Measurements from ENCODE around the gene ARHGAP4.

ARHGAP4 gene

GRCh38 chrX:153867671-153868070, 58.4 kb downstream of the ARHGAP4 start:
- no peak for DNase-seq (ENCODE audit: low spot score)

GRCh38 chrX:153867139-153867538, 58.9 kb downstream of the ARHGAP4 start:
- no peak for DNase-seq (ENCODE audit: low spot score)

- no peak for DNase-seq (ENCODE audit: low spot score)
These were observed 59.6 kb downstream of the ARHGAP4 start for GRCh38 chrX:153866302-153867019.

GRCh38 chrX:153865685-153866084, 60.4 kb downstream of the ARHGAP4 start:
- DNase-seq (ENCODE audit: low spot score) = no peak

- no peak for DNase-seq (ENCODE audit: low spot score)
These were observed 60.8 kb downstream of the ARHGAP4 start for GRCh38 chrX:153865321-153865580.

- no peak for DNase-seq (ENCODE audit: low spot score)
These were observed 61.3 kb downstream of the ARHGAP4 start for GRCh38 chrX:153864561-153865320.

- no peak for DNase-seq (ENCODE audit: low spot score)
These were observed 62.0 kb downstream of the ARHGAP4 start for GRCh38 chrX:153864101-153864500.

- DNase-seq (ENCODE audit: low spot score) = no peak
These were observed 62.6 kb downstream of the ARHGAP4 start for GRCh38 chrX:153863251-153863991.

DNA sequence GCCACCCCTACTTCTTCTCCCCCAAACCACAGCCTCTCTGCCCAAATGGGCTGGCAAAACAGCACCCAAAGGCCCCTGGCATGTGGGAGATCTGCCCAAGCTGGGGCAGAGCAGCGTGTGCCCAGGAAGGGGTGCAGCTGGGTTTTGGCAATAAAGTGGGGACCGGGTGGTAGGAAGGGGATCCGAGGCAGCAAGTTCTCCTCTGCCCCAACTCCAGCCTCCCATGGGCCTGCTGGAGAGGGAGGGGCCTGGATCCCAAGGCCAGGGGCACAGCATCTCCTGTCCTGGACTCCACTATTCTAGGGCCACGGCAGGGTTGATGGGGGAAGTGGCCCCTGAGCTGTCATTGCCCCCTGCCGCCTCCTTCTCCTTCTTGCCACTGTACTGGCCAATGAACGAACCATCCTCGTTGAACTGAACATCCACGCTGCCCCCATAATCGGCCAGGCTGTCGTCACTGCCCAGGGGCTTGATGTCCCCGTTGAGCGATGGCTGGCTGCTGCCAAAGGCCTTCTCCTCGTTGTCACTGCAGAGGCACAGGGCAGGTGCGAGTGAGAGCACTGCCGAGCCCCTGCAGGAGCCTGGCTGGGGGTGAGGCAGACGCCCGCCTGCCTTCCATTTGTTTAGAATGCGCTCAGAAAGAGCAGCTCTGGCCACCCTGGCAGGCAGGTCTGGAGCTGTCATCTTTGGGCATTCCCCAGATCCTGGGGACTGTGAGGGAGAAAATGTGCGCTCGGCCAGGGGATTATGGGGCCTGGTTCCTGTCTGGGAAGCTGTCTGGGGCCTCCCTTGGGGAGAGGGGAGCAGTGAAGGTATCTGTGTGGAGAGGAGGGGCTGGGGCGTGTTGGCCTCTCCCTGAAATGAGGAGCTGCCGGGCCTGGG, 63.5 kb downstream of the ARHGAP4 start:
- DNase-seq (ENCODE audit: low spot score) = no peak

- no peak for DNase-seq (ENCODE audit: low spot score)
These were observed 64.2 kb downstream of the ARHGAP4 start for GRCh38 chrX:153861733-153862310.

DNA sequence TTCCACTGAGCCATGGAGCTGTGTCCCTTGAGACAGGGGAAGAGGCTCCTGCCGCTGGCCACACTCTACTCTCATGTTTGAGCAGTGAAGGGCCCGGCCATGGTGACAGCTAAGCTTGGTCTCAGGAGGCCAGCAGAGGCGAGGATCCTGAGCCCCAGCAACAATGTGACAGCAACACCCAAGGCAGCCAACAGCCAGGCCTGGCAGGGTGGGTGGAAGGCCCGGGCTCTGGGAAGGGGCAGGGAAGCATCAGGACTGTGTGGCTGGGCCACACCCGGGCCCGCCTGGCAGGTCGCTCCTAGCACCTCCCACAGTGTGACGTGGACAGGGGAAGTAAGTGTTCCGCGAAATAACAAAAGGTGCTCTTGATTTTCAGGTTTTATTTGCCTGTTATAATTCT, 64.9 kb downstream of the ARHGAP4 start:
- DNase-seq (ENCODE audit: low spot score) = no peak

Measured in hematopoietic multipotent progenitor cell treated with erythropoietin and hydrocortisone succinate and interleukin-3 and kit ligand, for 17 days (in vitro differentiated cells).